Natural killer cell (primary cell): ENCODE results near the gene EXOC3L1. TPM values are rescaled to one million over a fixed set of nuclear protein-coding genes. Genes with fewer than 3 reads are reported as not detected.

ENCODE experiments used
- ATAC-seq, 3 donors: fragments of 150-1000 bp in 2 of 3; fragments of 200-7000 bp in 1 of 3; cut with Tn5 transposase; 1 replicate in 1 of 3; 2 replicates in 2 of 3; pipeline ENCODE4 v1.10.0; 2021; ENCODE audit warnings: mild to moderate bottlenecking in 2 of 3, moderate library complexity in 2 of 3
- DNase-seq, 2 donors: peaks; one replicate each; pipeline versions ENCODE4 v3.0.0 to v3.0.0-alpha.2; 2013 to 2021; ENCODE audit warnings: mixed read lengths in 1 of 2
- H3K27ac ChIP-seq: one replicate; pipeline ENCODE4 v1.5.1; 2013; ENCODE audit warnings: mild to moderate bottlenecking, low read length
- H3K27me3 ChIP-seq: one replicate; pipeline ENCODE4 v1.6.1; 2013; ENCODE audit warnings: low read length; ENCODE audit not compliant: control insufficient read depth, insufficient read depth
- H3K36me3 ChIP-seq: one replicate; pipeline ENCODE4 v1.6.1; 2013; ENCODE audit warnings: low read length; ENCODE audit not compliant: control insufficient read depth, insufficient read depth
- H3K4me1 ChIP-seq: one replicate; pipeline ENCODE4 v1.6.1; 2013; ENCODE audit warnings: low read length; ENCODE audit not compliant: control insufficient read depth, insufficient read depth
- H3K4me3 ChIP-seq: one replicate; pipeline ENCODE4 v1.5.1; 2013; ENCODE audit warnings: low read length
- H3K9me3 ChIP-seq: one replicate; pipeline ENCODE4 v1.6.1; 2013; ENCODE audit warnings: low read length; ENCODE audit not compliant: control insufficient read depth, insufficient read depth
- H3K27ac Mint-ChIP-seq, 2 donors: one replicate each; pipeline ENCODE4 v1.8.0; 2022; ENCODE audit warnings: mild to moderate bottlenecking in 2 of 2, mixed read lengths in 2 of 2, moderate library complexity in 1 of 2
- H3K27me3 Mint-ChIP-seq, 2 donors: one replicate each; pipeline ENCODE4 v1.8.0; 2022; ENCODE audit warnings: low read depth in 2 of 2, mixed read lengths in 2 of 2
- H3K36me3 Mint-ChIP-seq: one replicate; pipeline ENCODE4 v1.8.0; 2022; ENCODE audit warnings: mixed read lengths
- H3K4me1 Mint-ChIP-seq, 2 donors: one replicate each; pipeline ENCODE4 v1.8.0; 2022; ENCODE audit warnings: mixed read lengths in 2 of 2
- H3K4me3 Mint-ChIP-seq: one replicate; pipeline ENCODE4 v1.8.0; 2022; ENCODE audit warnings: mild to moderate bottlenecking, moderate library complexity, mixed read lengths
- H3K9me3 Mint-ChIP-seq, 2 donors: one replicate each; pipeline ENCODE4 v1.8.0; 2022; ENCODE audit warnings: mixed read lengths in 2 of 2
- WGBS: methylation state at CpG from one replicate; pipeline ENCODE4 v1.1.7; 2013; ENCODE audit warnings: missing lambda C conversion rate; ENCODE audit not compliant: insufficient coverage; 5-methylcytosine and 5-hydroxymethylcytosine counted together
- intact Hi-C: fragments of 100-400 bp; cut with micrococcal nuclease; formaldehyde crosslinking; loops from one replicate; pipeline ENCODE4 v1.14.2; 2022
- total RNA-seq, 4 donors: library from RNA; stranded (reverse); fragments of 120-200 nt in 1 of 4; gene quantifications; one replicate each; pipeline versions ENCODE4 v1.2.3 to v1.2.4, GENCODE V29; 2013 to 2022
- TF ChIP-seq, protein P1 (sequence below): fragments of 200-600 bp; IDR thresholded peaks from one replicate; pipeline ENCODE4 v1.8.0; 2022; ENCODE audit warnings: antibody characterized with exemption

The EXOC3L1 gene
- total RNA-seq, 3 donors from 2014 or later (not counting 1 experiment from before 2014, with no cell fraction given): not detected

DNA sequence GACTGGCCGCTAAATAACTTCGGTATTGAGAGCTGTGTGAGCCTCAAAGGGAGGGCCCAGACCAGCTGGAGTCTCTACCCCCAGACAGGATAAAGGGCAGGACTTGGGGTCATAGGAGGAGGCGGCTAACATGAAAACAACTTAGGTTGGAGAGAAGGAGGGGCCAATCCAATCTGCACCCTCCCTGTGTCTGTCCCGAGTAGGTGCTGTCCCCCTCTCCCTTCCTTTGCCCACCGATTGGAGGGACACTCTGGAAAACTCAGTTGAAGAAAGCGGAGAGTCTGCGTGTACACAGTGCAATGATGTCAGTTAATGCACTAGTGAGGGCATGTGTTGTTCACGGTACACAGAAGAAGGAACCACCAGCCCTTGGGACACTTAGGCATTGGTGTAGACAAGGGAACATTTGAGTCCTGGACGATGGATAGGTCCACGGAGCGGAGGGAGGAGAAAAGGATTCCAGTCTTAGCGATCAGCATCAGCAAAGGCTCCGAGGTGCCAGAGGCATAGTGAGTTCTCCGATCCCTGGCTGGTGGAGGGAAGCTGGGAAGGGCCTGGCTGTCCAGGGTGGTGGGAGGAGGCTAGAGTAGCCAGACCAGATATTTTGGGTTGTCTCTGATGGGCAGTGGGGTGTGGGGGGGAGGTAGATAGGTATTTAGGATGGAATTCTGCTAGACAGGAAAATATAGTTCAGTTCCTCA, 18.8 kb downstream of the EXOC3L1 start:
- Histone ChIP-seq H3K4me1 (peaks cover 43% of the 10 kb centered on the region), H3K9me3 (no peaks in the 10 kb centered on the region), H3K27me3 (peaks cover 49% of the 10 kb centered on the region), H3K36me3 (no peaks in the 10 kb centered on the region), H3K4me3 (no peak overlapping the region), H3K27ac (no peak overlapping the region)
- TF ChIP-seq, protein P1, sequence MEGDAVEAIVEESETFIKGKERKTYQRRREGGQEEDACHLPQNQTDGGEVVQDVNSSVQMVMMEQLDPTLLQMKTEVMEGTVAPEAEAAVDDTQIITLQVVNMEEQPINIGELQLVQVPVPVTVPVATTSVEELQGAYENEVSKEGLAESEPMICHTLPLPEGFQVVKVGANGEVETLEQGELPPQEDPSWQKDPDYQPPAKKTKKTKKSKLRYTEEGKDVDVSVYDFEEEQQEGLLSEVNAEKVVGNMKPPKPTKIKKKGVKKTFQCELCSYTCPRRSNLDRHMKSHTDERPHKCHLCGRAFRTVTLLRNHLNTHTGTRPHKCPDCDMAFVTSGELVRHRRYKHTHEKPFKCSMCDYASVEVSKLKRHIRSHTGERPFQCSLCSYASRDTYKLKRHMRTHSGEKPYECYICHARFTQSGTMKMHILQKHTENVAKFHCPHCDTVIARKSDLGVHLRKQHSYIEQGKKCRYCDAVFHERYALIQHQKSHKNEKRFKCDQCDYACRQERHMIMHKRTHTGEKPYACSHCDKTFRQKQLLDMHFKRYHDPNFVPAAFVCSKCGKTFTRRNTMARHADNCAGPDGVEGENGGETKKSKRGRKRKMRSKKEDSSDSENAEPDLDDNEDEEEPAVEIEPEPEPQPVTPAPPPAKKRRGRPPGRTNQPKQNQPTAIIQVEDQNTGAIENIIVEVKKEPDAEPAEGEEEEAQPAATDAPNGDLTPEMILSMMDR: no peak
- Mint-ChIP-seq H3K27ac (peak overlapping the region in 1 of 2 donors; percentile 53), H3K4me1 (peaks cover 31 to 56% of the 10 kb centered on the region in 2 donors), H3K4me3 (peak overlapping the region; percentile 32), H3K36me3 (no peaks in the 10 kb centered on the region), H3K9me3 (no peaks in the 10 kb centered on the region), H3K27me3 (peaks cover 34 to 45% of the 10 kb centered on the region in 2 donors)
- WGBS: 61% methylated on average over 13 of the region's 14 CpGs
- ATAC-seq (no peak), DNase-seq (no peak)
- intact Hi-C loops: no loop called here

DNA sequence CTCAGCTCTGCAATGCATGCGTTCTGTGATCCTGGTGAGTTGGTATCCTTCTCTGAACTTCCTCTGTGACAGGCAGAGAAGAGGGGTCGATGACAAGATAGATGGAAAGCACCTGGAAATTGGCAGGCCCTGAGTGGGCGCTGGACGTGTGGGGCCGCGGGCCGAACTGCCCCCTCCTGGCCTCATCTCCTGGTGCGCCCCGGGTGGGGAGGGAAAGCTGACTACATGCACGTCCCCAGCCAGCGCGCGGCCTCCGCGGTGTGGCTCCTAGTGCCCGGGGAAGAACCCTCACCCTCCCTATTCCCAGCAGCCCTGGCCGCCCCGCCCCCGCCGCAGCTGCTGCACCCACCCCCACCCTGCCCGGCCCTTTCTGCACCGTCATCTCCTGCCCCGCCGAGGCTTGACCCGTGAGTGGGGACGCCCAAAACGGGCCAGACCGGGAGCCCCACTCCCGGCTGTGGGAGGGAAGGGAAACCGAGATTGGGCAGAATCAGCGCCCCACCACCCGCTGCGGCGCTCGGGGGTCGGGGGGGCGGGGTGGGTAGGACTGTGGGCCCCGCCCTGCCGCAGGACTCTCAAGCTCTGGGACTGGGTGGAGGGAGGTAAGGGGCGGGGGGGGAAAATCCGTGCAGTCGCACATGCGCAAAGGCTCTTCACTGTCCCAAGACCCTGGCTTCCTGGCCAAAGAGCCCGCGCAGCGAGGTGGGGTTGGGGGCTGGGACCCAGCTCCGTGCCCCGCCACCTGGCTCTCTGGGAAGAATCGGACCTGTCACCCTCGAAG, 19.6 kb downstream of the EXOC3L1 start, which contains the start of gene NOL3:
Gene NOL3 (plus strand): TSS at position 371 of the 781 bp plus-strand sequence.
- 3% methylated on average over 38 of the region's 50 CpGs for WGBS
- Mint-ChIP-seq H3K27ac (no peak within 1 kb of the TSS), H3K4me3 (peak within 1 kb of the TSS; percentile 69), H3K4me1 (peaks cover 31 to 52% of the 10 kb centered on the region in 2 donors), H3K27me3 (peaks cover 34 to 48% of the 10 kb centered on the region in 2 donors), H3K36me3 (no peaks in the 10 kb centered on the region), H3K9me3 (no peaks in the 10 kb centered on the region)
- intact Hi-C loops: no loop called here
- Histone ChIP-seq H3K4me1 (peaks cover 46% of the 10 kb centered on the region), H3K27ac (no peak within 1 kb of the TSS), H3K36me3 (no peaks in the 10 kb centered on the region), H3K9me3 (no peaks in the 10 kb centered on the region), H3K4me3 (no peak within 1 kb of the TSS), H3K27me3 (peaks cover 53% of the 10 kb centered on the region)
- DNase-seq (peak in 1 of 2 donors; percentile 42), ATAC-seq (no peak)
- TF ChIP-seq, protein P1: no peak

DNA sequence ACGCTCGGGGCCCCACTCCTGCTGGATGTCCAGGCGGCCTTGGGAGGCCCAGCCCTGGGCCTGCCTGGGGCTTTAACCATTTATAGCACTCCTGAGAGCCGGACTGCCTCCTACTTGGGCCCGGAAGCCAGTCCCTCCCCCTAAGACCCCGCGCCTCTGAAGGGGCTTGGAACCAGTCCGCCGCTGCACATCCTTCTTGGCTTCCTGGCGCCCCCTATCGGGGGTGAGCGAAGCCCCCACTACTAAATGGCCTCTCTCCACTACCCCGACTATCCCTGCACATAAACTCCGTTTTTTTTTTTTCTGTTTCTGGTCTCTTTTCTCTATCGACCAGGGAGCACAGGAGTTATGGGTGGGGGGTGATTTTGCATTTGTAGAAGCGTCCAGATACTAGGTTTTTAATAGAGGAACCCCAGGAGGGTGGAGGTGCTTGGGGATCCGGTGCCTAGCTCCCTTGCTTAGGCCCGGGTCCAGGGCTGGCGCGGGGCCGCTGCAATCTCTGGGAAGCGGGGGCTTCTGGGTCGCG, 20.2 kb downstream of the EXOC3L1 start:
- Histone ChIP-seq H3K4me1 (peaks cover 46% of the 10 kb centered on the region), H3K27me3 (peaks cover 60% of the 10 kb centered on the region), H3K27ac (no peak overlapping the region), H3K36me3 (no peaks in the 10 kb centered on the region), H3K4me3 (no peak overlapping the region), H3K9me3 (no peaks in the 10 kb centered on the region)
- DNase-seq (peak in 1 of 2 donors; percentile 65), ATAC-seq (no peak)
- H3K4me3 Mint-ChIP-seq: peak overlapping the region; percentile 69
- H3K36me3 Mint-ChIP-seq: no peaks in the 10 kb centered on the region
- intact Hi-C loops: no loop called here
- peaks cover 31 to 54% of the 10 kb centered on the region in 2 donors for H3K4me1 Mint-ChIP-seq
- no peak overlapping the region for H3K27ac Mint-ChIP-seq
- peaks cover 34 to 54% of the 10 kb centered on the region in 2 donors for H3K27me3 Mint-ChIP-seq
- TF ChIP-seq, protein P1: peak; percentile 49
- H3K9me3 Mint-ChIP-seq: no peaks in the 10 kb centered on the region
- WGBS: 8% methylated on average over 24 of the region's 24 CpGs
